HTR-8/SVneo (cell line): Measurements from ENCODE around the gene PAPLN.
A peak's percentile ranks its signal among the peaks of the same experiment; 100 is the strongest.

Source experiments
- DNase-seq: peaks from one replicate; pipeline ENCODE4 v3.0.0; 2011; ENCODE audit warnings: low spot score, mixed read lengths; ENCODE audit not compliant: insufficient read length
- FAIRE-seq: peaks from 2 replicates; lab custom pipeline; 2011; peaks lifted over from hg19 to GRCh38; lab: Jason Lieb, UNC

Gene PAPLN

GRCh38 chr14:73255693-73256225 is 18.5 kb downstream of the PAPLN start:
- DNase-seq, result no peak
- FAIRE-seq, result peak; percentile 40

GRCh38 chr14:73258076-73258475 is 20.8 kb downstream of the PAPLN start:
- FAIRE-seq, result no peak

GRCh38 chr14:73258845-73259611 is 21.7 kb downstream of the PAPLN start:
- DNase-seq (no peak), FAIRE-seq (peak; percentile 72)

More at GRCh38 chr14:73258076-73258475, 20.8 kb downstream of the PAPLN start:
- no peak for DNase-seq

- DNase-seq (no peak), FAIRE-seq (no peak)
Measured at GRCh38 chr14:73259837-73260236, 22.5 kb downstream of the PAPLN start.

- no peak for FAIRE-seq
- DNase-seq, result no peak
Measured at GRCh38 chr14:73260574-73260973, 23.3 kb downstream of the PAPLN start.

GRCh38 chr14:73261075-73261474 is 23.8 kb downstream of the PAPLN start:
- FAIRE-seq, result peak; percentile 85

GRCh38 chr14:73261520-73262426 is 24.5 kb downstream of the PAPLN start:
- peak; percentile 91 for FAIRE-seq

More at GRCh38 chr14:73261075-73261474, 23.8 kb downstream of the PAPLN start:
- no peak for DNase-seq

GRCh38 chr14:73262427-73263183 is 25.3 kb downstream of the PAPLN start:
- DNase-seq (no peak), FAIRE-seq (no peak)

More at GRCh38 chr14:73261520-73262426, 24.5 kb downstream of the PAPLN start:
- DNase-seq, result no peak

GRCh38 chr14:73263606-73264005 is 26.3 kb downstream of the PAPLN start:
- no peak for FAIRE-seq
- DNase-seq, result no peak

GRCh38 chr14:73264080-73264884 is 27.0 kb downstream of the PAPLN start:
- DNase-seq (no peak), FAIRE-seq (peak; percentile 69)

- DNase-seq, result no peak
Measured at GRCh38 chr14:73264885-73265720, 27.8 kb downstream of the PAPLN start.

GRCh38 chr14:73265721-73266046 is 28.4 kb downstream of the PAPLN start:
- FAIRE-seq, result no peak
- no peak for DNase-seq

More at GRCh38 chr14:73264885-73265720, 27.8 kb downstream of the PAPLN start:
- peak; percentile 67 for FAIRE-seq

- FAIRE-seq (peak; percentile 26), DNase-seq (no peak)
Measured at GRCh38 chr14:73266317-73266716, 29.0 kb downstream of the PAPLN start.

- FAIRE-seq, result no peak
Measured at GRCh38 chr14:73267474-73267873, 30.2 kb downstream of the PAPLN start.

GRCh38 chr14:73269729-73270531 is 32.6 kb downstream of the PAPLN start:
- DNase-seq, result no peak
- FAIRE-seq, result peak; percentile 20

More at GRCh38 chr14:73267474-73267873, 30.2 kb downstream of the PAPLN start:
- DNase-seq, result no peak

- FAIRE-seq (peak; percentile 76), DNase-seq (no peak)
Measured at GRCh38 chr14:73272393-73272792, 35.1 kb downstream of the PAPLN start.

- FAIRE-seq (peak; percentile 49), DNase-seq (no peak)
Measured at GRCh38 chr14:73273799-73274198, 36.5 kb downstream of the PAPLN start.

GRCh38 chr14:73276836-73277235 is 39.5 kb downstream of the PAPLN start:
- DNase-seq, result no peak
- peak; percentile 89 for FAIRE-seq
